HG02642 (cell line): ENCODE measurements around the gene CACNA2D3.

Experiments
- ATAC-seq: cut with Tn5 transposase; IDR thresholded peaks from one replicate; pipeline ENCODE4 v1.9.1; 2021; ENCODE audit warnings: mild to moderate bottlenecking; ENCODE audit not compliant: unreplicated experiment, poor library complexity

The CACNA2D3 gene

GRCh38 chr3:54698054-54698453, 575.7 kb downstream of the CACNA2D3 start:
- ATAC-seq = no peak

- ATAC-seq = no peak
These were observed 581.6 kb downstream of the CACNA2D3 start for GRCh38 chr3:54703923-54704322.

- ATAC-seq = no peak
These were observed 583.4 kb downstream of the CACNA2D3 start for GRCh38 chr3:54705730-54706129.

GRCh38 chr3:54706738-54707137, 584.4 kb downstream of the CACNA2D3 start:
- no peak for ATAC-seq

- ATAC-seq = no peak
These were observed 587.4 kb downstream of the CACNA2D3 start for GRCh38 chr3:54709785-54710184.

GRCh38 chr3:54710954-54711353, 588.6 kb downstream of the CACNA2D3 start:
- no peak for ATAC-seq

GRCh38 chr3:54712539-54712938, 590.2 kb downstream of the CACNA2D3 start:
- ATAC-seq = no peak

- ATAC-seq = no peak
These were observed 590.7 kb downstream of the CACNA2D3 start for GRCh38 chr3:54713031-54713430.

- no peak for ATAC-seq
These were observed 591.1 kb downstream of the CACNA2D3 start for GRCh38 chr3:54713455-54713854.

GRCh38 chr3:54714035-54714434, 591.7 kb downstream of the CACNA2D3 start:
- no peak for ATAC-seq

GRCh38 chr3:54717506-54717905, 595.2 kb downstream of the CACNA2D3 start:
- no peak for ATAC-seq

GRCh38 chr3:54719914-54720313, 597.6 kb downstream of the CACNA2D3 start:
- ATAC-seq = no peak

- ATAC-seq = no peak
These were observed 598.3 kb downstream of the CACNA2D3 start for GRCh38 chr3:54720604-54721003.

- no peak for ATAC-seq
These were observed 609.5 kb downstream of the CACNA2D3 start for GRCh38 chr3:54731732-54732445.

GRCh38 chr3:54733106-54734006, 611.0 kb downstream of the CACNA2D3 start:
- no peak for ATAC-seq

- no peak for ATAC-seq
These were observed 614.1 kb downstream of the CACNA2D3 start for GRCh38 chr3:54736459-54736858.

- ATAC-seq = no peak
These were observed 621.4 kb downstream of the CACNA2D3 start for GRCh38 chr3:54743755-54744154.

GRCh38 chr3:54744291-54744690, 621.9 kb downstream of the CACNA2D3 start:
- no peak for ATAC-seq

GRCh38 chr3:54745843-54746242, 623.5 kb downstream of the CACNA2D3 start:
- ATAC-seq = no peak

- ATAC-seq = no peak
These were observed 624.4 kb downstream of the CACNA2D3 start for GRCh38 chr3:54746722-54747121.

- no peak for ATAC-seq
These were observed 633.4 kb downstream of the CACNA2D3 start for GRCh38 chr3:54755756-54756155.
